ENCODE data around the gene SINHCAF. TPM values are rescaled to one million over a fixed set of nuclear protein-coding genes. Genes with fewer than 3 reads are reported as not detected.

The SINHCAF gene
- polyA plus RNA-seq, 1 donor from 2014 or later, result 80.5 TPM

- Histone ChIP-seq H3K36me3 (ENCODE audit: insufficient read depth, low read length) (no peaks in the 10 kb centered on the region), H3K9me3 (ENCODE audit: low read length) (no peaks in the 10 kb centered on the region), H3K27me3 (ENCODE audit: insufficient read depth, low read depth, low read length) (no peaks in the 10 kb centered on the region), H3K4me2 (ENCODE audit: low read length) (no peak overlapping the region), H3K9ac (ENCODE audit: low read length) (no peak overlapping the region), H3K79me2 (replicated peaks; ENCODE audit: insufficient read depth, low read length) (no peaks in the 10 kb centered on the region), H3K27ac (ENCODE audit: low read length) (no peak overlapping the region), H3F3A (ENCODE audit: insufficient read depth, low read length, poor library complexity, severe bottlenecking) (no peaks in the 10 kb centered on the region), H3K4me3 (ENCODE audit: low read length) (no peak overlapping the region), H3K9me2 (ENCODE audit: insufficient read depth, low read length) (no peaks in the 10 kb centered on the region), H4K20me1 (ENCODE audit: insufficient read depth) (no peaks in the 10 kb centered on the region), H2AFZ (ENCODE audit: low read depth, low read length) (no peak overlapping the region)
- TF ChIP-seq EP300 (conservative IDR thresholded peaks at IDR 0.05; ENCODE audit: poor library complexity, severe bottlenecking) (no peak), POLR2AphosphoS5 (IDR thresholded peaks at IDR 0.05) (no peak), SMC3 (conservative IDR thresholded peaks at IDR 0.05; ENCODE audit: poor library complexity) (no peak), CTCF (IDR thresholded peaks at IDR 0.05; ENCODE audit: poor library complexity, severe bottlenecking) (no peak), MXI1 (conservative IDR thresholded peaks at IDR 0.05; ENCODE audit: poor library complexity, severe bottlenecking) (no peak), RAD21 (conservative IDR thresholded peaks at IDR 0.05) (no peak), EZH2 (IDR thresholded peaks at IDR 0.05; ENCODE audit: borderline replicate concordance, insufficient read depth, low read length, poor library complexity, severe bottlenecking) (no peak), REST (IDR thresholded peaks at IDR 0.05; ENCODE audit: borderline replicate concordance) (no peak), TAF1 (IDR thresholded peaks at IDR 0.05; ENCODE audit: low read depth) (no peak)
Measured at GRCh38 chr12:31369712-31370521, 44.0 kb upstream of the SINHCAF start.

- Histone ChIP-seq H3F3A (ENCODE audit: insufficient read depth, low read length, poor library complexity, severe bottlenecking) (no peaks in the 10 kb centered on the region), H3K27ac (ENCODE audit: low read length) (no peak overlapping the region), H3K4me3 (ENCODE audit: low read length) (no peak overlapping the region), H2AFZ (ENCODE audit: low read depth, low read length) (no peak overlapping the region), H3K4me2 (ENCODE audit: low read length) (no peak overlapping the region), H3K79me2 (replicated peaks; ENCODE audit: insufficient read depth, low read length) (no peaks in the 10 kb centered on the region), H3K27me3 (ENCODE audit: insufficient read depth, low read depth, low read length) (no peaks in the 10 kb centered on the region), H3K9ac (ENCODE audit: low read length) (no peak overlapping the region), H4K20me1 (ENCODE audit: insufficient read depth) (no peaks in the 10 kb centered on the region), H3K36me3 (ENCODE audit: insufficient read depth, low read length) (no peaks in the 10 kb centered on the region), H3K9me3 (ENCODE audit: low read length) (no peaks in the 10 kb centered on the region), H3K9me2 (ENCODE audit: insufficient read depth, low read length) (no peaks in the 10 kb centered on the region)
- no peak for TF ChIP-seq TAF1 (IDR thresholded peaks at IDR 0.05; ENCODE audit: low read depth)
- TF ChIP-seq CTCF (IDR thresholded peaks at IDR 0.05; ENCODE audit: poor library complexity, severe bottlenecking), result no peak
- no peak for TF ChIP-seq EZH2 (IDR thresholded peaks at IDR 0.05; ENCODE audit: borderline replicate concordance, insufficient read depth, low read length, poor library complexity, severe bottlenecking)
- no peak for TF ChIP-seq EP300 (conservative IDR thresholded peaks at IDR 0.05; ENCODE audit: poor library complexity, severe bottlenecking)
- TF ChIP-seq RAD21 (conservative IDR thresholded peaks at IDR 0.05), result no peak
- TF ChIP-seq SMC3 (conservative IDR thresholded peaks at IDR 0.05; ENCODE audit: poor library complexity), result no peak
- TF ChIP-seq POLR2AphosphoS5 (IDR thresholded peaks at IDR 0.05), result no peak
- TF ChIP-seq MXI1 (conservative IDR thresholded peaks at IDR 0.05; ENCODE audit: poor library complexity, severe bottlenecking), result no peak
- TF ChIP-seq REST (IDR thresholded peaks at IDR 0.05; ENCODE audit: borderline replicate concordance), result no peak
Measured at GRCh38 chr12:31368666-31369361, 42.9 kb upstream of the SINHCAF start.

All from neural cell (in vitro differentiated cells).